Epithelial cell of alveolus of lung (primary cell): ENCODE data around the gene GABRR1. TPM values are rescaled to one million over a fixed set of nuclear protein-coding genes. Genes with fewer than 3 reads are reported as not detected.

ENCODE experiments used
- total RNA-seq: library from RNA; depleted of rRNA; stranded (reverse); fragments of >200 nt; gene quantifications from 2 replicates; pipeline ENCODE4 v1.2.1, GENCODE V29; 2015

Gene GABRR1
- not detected in 2 replicates for total RNA-seq

DNA sequence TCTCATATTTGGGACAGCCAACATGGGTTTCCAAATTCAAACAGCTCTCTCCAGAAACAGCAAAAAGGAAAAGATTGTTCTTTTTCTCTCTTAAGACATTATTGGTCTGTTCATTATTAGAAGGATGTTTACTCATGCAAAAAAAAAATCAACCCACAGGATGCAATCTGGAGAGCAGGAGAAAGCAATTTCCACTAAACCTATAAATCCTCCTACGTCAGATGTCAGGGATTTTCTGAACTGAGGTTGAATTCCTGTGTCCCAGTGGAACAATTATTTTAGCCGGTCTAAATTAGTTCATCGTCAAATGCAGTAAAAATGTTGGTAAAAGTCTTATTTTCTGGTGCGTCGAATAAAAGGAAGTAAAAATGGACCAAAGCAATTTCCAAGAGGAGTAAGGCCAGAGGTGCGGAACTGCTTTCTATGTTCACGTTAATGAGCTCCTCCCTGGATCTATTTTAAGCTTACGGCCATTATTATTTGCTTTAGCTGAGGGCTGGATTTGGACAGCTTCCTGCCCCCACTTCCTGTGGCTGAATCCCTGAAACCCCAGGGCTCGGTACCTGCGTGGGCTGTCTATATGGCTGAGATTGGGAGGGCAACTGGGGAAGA, at the start of gene GABRR1:
Gene GABRR1, minus strand, starts transcription at position 60 of the 612 bp plus-strand sequence. Its CDS starts 36 bp downstream, at position 24.

DNA sequence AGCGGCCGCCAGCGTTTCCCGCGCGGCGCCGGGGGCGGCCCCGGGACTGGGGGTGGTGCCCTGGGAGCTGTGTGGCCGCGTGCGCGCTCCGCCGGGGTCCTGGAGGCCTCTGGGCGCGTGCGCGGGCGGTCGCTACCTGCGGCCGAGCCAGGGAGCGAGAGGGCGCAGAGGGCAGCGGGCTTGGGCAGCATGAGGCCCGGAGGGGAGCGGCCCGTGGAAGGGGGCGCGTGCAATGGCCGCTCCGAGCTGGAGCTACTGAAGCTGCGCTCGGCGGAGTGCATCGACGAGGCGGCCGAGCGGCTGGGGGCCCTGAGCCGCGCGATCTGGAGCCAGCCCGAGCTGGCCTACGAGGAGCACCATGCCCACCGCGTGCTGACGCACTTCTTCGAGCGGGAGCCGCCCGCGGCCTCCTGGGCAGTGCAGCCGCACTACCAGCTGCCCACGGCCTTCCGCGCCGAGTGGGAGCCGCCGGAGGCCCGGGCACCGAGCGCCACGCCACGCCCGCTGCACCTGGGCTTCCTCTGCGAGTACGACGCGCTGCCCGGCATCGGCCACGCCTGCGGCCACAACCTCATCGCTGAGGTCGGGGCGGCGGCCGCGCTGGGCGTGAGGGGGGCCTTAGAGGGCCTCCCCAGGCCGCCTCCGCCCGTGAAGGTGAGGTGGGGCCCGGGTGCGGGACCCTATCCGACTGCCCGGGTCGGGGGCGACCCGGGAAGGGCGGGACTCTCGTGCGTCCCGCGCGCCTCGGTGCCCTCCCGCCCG, 71.0 kb downstream of the GABRR1 start, which contains the start of gene PM20D2:
Gene PM20D2, plus strand, starts transcription at position 100 of the 762 bp plus-strand sequence. Its CDS starts 90 bp downstream, at position 190.

Other genes starting within 250 kb of the GABRR1 start
- 60.4 and 184 TPM in 2 replicates for gene PNRC1, start 136.6 kb downstream of the GABRR1 start, total RNA-seq
- 0.48 and 1.0 TPM in 2 replicates for gene SRSF12, start 99.3 kb downstream of the GABRR1 start, total RNA-seq
- gene PM20D2, start 71.3 kb downstream of the GABRR1 start, total RNA-seq: 5.0 and 6.6 TPM in 2 replicates
- under 0.01 and 0.08 TPM in 2 replicates for gene GABRR2, start 97.9 kb upstream of the GABRR1 start, total RNA-seq
- 35.6 and 40.1 TPM in 2 replicates for gene UBE2J1, start 135.4 kb upstream of the GABRR1 start, total RNA-seq
- gene RRAGD, start 194.9 kb upstream of the GABRR1 start, total RNA-seq: 0.16 and 3.2 TPM in 2 replicates
- 1.7 and 6.9 TPM in 2 replicates for gene ANKRD6, start 215.8 kb upstream of the GABRR1 start, total RNA-seq